ENCODE results near the gene MXRA7. TPM values are rescaled to one million over a fixed set of nuclear protein-coding genes. Genes with fewer than 3 reads are reported as not detected.
"Not testable (repeated sequence)": the region's sequence is repeated elsewhere in the genome, so short reads cannot be mapped to it uniquely, and the experiment has no call there.

Gene MXRA7
- total RNA-seq, 2 donors from 2014 or later: 76.1 to 285 TPM

DNA sequence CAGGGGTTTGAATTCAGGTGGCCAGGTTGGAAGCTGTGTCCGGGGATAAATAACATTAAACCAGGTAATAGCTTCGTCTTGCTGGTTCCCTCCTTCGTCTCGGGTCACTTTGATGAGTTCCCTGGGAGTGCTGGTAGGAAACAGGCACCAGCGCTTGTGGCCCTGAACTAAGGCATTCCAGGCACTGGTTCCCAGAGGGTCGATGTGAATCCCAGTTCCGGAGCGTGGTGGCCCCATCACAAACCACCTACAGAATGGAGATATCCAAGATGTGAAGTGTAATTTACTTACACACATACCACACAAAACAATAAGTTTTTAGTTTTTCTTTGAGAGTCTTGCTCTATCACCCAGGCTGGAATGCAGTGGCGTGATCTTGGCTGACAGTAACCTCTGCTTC, 13.0 kb upstream of the MXRA7 start:
- H3K4me3 ChIP-seq: no peak overlapping the region
- peaks cover 21 to 22% of the 10 kb centered on the region in 2 donors for H3K36me3 ChIP-seq
- no peaks in the 10 kb centered on the region for H3K9me3 ChIP-seq
- no peak overlapping the region for H3K27ac ChIP-seq
- TF ChIP-seq POLR2A (IDR thresholded peaks at IDR 0.05): no peak
- TF ChIP-seq, protein P1, sequence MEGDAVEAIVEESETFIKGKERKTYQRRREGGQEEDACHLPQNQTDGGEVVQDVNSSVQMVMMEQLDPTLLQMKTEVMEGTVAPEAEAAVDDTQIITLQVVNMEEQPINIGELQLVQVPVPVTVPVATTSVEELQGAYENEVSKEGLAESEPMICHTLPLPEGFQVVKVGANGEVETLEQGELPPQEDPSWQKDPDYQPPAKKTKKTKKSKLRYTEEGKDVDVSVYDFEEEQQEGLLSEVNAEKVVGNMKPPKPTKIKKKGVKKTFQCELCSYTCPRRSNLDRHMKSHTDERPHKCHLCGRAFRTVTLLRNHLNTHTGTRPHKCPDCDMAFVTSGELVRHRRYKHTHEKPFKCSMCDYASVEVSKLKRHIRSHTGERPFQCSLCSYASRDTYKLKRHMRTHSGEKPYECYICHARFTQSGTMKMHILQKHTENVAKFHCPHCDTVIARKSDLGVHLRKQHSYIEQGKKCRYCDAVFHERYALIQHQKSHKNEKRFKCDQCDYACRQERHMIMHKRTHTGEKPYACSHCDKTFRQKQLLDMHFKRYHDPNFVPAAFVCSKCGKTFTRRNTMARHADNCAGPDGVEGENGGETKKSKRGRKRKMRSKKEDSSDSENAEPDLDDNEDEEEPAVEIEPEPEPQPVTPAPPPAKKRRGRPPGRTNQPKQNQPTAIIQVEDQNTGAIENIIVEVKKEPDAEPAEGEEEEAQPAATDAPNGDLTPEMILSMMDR (IDR thresholded peaks at IDR 0.05): no peak
- TF ChIP-seq POLR2AphosphoS5 (IDR thresholded peaks at IDR 0.05): no peak
- intact Hi-C loops (cut with DNase I): no loop called here
- H3K4me1 ChIP-seq (replicated peaks): peaks cover 21% of the 10 kb centered on the region
- no peak for DNase-seq (ENCODE audit: low spot score)
- WGBS: 95% methylated on average over 9 of the region's 9 CpGs
- no peaks in the 10 kb centered on the region for H3K27me3 ChIP-seq (replicated peaks; ENCODE audit: insufficient read depth)

DNA sequence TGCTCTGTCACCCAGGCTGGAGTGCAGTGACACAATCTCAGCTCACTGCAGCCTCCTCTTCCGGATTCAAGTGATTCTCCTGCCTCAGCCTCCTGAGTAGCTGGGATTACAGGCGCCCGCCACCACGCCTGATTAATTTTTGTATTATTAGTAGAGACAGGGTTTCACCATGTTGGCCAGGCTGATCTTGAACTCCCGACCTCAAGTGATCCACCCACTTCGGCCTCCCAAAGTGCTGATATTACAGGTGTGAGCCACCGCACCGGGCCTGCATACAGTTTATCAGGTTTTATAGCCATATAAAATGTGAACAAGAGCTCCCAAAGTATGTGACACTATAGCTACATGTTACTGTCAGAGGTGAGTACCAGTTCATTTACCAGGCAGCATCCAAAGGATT, 12.2 kb upstream of the MXRA7 start:
- intact Hi-C loops (cut with DNase I); DNase-seq (ENCODE audit: low spot score); H3K4me3 ChIP-seq; H3K27me3 ChIP-seq (replicated peaks; ENCODE audit: insufficient read depth); H3K27ac ChIP-seq; H3K9me3 ChIP-seq: not testable (repeated sequence)
- peaks cover 21 to 22% of the 10 kb centered on the region in 2 donors for H3K36me3 ChIP-seq
- WGBS: 94% methylated on average over 8 of the region's 8 CpGs
- H3K4me1 ChIP-seq (replicated peaks): peaks cover 19% of the 10 kb centered on the region

DNA sequence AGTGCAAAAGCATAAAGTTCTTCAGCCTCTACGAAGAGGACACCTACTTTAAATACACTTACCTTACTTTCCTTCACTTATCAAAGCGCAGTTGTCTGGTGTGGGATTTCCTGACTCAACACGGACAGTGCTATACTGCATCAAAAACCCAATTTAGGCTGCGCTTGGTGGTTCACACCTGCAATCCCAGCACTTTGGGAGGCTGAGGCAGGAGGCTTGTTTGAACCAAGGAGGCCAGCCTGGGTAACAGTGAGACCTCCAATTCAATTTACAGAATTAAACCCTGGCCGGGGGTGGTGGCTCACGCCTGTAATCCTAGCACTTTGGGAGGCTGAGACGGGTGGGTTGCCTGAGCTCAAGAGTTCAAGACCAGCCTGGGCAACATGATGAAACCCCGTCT, 11.5 kb upstream of the MXRA7 start:
- no peak overlapping the region for H3K4me3 ChIP-seq
- H3K27ac ChIP-seq: no peak overlapping the region
- peaks cover 22 to 24% of the 10 kb centered on the region in 2 donors for H3K36me3 ChIP-seq
- peaks cover 12% of the 10 kb centered on the region for H3K4me1 ChIP-seq (replicated peaks)
- H3K9me3 ChIP-seq: no peaks in the 10 kb centered on the region
- intact Hi-C loops (cut with DNase I): no loop called here
- no peak for TF ChIP-seq POLR2A (IDR thresholded peaks at IDR 0.05)
- H3K27me3 ChIP-seq (replicated peaks; ENCODE audit: insufficient read depth): no peaks in the 10 kb centered on the region
- no peak for DNase-seq (ENCODE audit: low spot score)
- 95% methylated on average over 8 of the region's 8 CpGs for WGBS

DNA sequence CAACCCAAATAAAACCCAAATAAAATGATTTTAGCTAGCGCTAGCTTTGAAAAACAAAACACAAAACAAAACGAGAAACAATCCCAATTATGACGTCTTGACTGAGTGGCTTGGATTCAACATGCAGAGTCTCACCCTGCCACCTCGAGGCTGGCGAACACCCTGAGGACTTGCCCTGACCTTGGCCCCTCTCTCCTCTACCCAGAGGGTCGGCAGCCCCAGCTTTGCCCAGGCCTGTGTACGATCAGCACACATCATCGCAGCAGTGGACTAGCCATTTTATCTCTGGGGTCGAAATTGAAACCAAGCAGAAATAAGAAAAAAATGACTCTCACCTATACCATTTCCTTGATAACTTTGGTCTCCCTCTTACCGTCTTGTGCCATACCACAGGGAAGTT, 10.7 kb upstream of the MXRA7 start:
- Histone ChIP-seq H3K27ac (no peak overlapping the region), H3K4me1 (replicated peaks) (peaks cover 12% of the 10 kb centered on the region), H3K27me3 (replicated peaks; ENCODE audit: insufficient read depth) (no peaks in the 10 kb centered on the region), H3K4me3 (no peak overlapping the region), H3K36me3 (peaks cover 22 to 26% of the 10 kb centered on the region in 2 donors), H3K9me3 (no peaks in the 10 kb centered on the region)
- DNase-seq (ENCODE audit: low spot score): no peak
- intact Hi-C loops (cut with DNase I): no loop called here
- TF ChIP-seq, protein P1 (IDR thresholded peaks at IDR 0.05): no peak
- TF ChIP-seq POLR2A (IDR thresholded peaks at IDR 0.05) (no peak), POLR2AphosphoS5 (IDR thresholded peaks at IDR 0.05) (no peak)
- 88% methylated on average over 10 of the region's 10 CpGs for WGBS

DNA sequence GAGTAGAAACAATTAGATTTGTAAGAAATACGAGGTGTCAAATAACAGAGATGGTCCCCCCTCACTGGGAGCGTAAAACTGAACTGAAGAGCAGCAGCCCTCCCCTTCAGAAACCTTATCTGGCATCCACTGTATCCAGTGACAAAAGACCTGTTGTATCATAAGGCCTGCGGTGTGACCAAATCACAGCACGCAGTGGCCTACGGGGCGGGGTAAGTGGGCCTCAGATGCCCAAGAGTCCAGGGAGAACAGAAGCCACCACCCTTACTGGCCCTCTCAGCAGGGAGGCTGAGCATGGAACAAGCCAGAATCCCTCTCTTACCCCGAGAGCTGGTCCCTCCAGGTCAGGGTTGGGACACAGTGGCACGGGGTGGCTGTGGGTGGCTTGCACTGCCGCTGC, 10.2 kb upstream of the MXRA7 start:
- intact Hi-C loops (cut with DNase I): no loop called here
- H3K4me1 ChIP-seq (replicated peaks): peaks cover 12% of the 10 kb centered on the region
- no peak for TF ChIP-seq POLR2A (IDR thresholded peaks at IDR 0.05)
- H3K27ac ChIP-seq: no peak overlapping the region
- no peak for DNase-seq (ENCODE audit: low spot score)
- WGBS: 83% methylated on average over 9 of the region's 9 CpGs
- H3K27me3 ChIP-seq (replicated peaks; ENCODE audit: insufficient read depth): no peaks in the 10 kb centered on the region
- peaks cover 22 to 26% of the 10 kb centered on the region in 2 donors for H3K36me3 ChIP-seq
- no peak overlapping the region for H3K4me3 ChIP-seq
- no peaks in the 10 kb centered on the region for H3K9me3 ChIP-seq

DNA sequence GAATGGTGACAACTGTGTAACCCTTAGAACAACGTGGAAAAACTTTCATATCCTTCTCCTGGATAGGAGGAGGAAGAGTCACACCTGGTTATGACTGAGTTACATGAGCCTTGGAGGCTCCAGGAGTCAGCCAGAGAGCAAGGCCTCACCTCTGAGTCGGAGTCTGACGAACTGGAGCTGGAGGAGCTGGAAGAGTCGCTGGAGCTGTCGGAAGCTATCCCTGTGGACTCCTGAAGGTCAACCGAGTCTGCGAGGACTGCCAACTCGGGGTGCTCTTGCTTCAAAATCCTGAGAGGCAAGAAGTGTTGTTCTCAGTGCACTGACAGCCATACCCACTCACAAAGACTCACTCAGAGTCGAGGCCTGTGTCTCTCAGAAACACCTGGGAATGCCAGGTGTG, 9.4 kb upstream of the MXRA7 start:
- no peak for DNase-seq (ENCODE audit: low spot score)
- H3K9me3 ChIP-seq: no peaks in the 10 kb centered on the region
- H3K27me3 ChIP-seq (replicated peaks; ENCODE audit: insufficient read depth): no peaks in the 10 kb centered on the region
- intact Hi-C loops (cut with DNase I): no loop called here
- peaks cover 22 to 26% of the 10 kb centered on the region in 2 donors for H3K36me3 ChIP-seq
- peaks cover 8% of the 10 kb centered on the region for H3K4me1 ChIP-seq (replicated peaks)
- TF ChIP-seq POLR2A (IDR thresholded peaks at IDR 0.05): no peak
- TF ChIP-seq, protein P1 (IDR thresholded peaks at IDR 0.05): no peak
- TF ChIP-seq POLR2AphosphoS5 (IDR thresholded peaks at IDR 0.05): no peak
- 93% methylated on average over 9 of the region's 9 CpGs for WGBS
- H3K27ac ChIP-seq: no peak overlapping the region
- H3K4me3 ChIP-seq: no peak overlapping the region
